ELR (cell line): ENCODE results near the gene RABAC1.
"Not testable (repeated sequence)": the region's sequence is repeated elsewhere in the genome, so short reads cannot be mapped to it uniquely, and the experiment has no call there.

Experiments used
- DNase-seq: peaks from one replicate; pipeline ENCODE4 v3.0.0-alpha.2; 2015; ENCODE audit warnings: low read depth

RABAC1 gene

DNA sequence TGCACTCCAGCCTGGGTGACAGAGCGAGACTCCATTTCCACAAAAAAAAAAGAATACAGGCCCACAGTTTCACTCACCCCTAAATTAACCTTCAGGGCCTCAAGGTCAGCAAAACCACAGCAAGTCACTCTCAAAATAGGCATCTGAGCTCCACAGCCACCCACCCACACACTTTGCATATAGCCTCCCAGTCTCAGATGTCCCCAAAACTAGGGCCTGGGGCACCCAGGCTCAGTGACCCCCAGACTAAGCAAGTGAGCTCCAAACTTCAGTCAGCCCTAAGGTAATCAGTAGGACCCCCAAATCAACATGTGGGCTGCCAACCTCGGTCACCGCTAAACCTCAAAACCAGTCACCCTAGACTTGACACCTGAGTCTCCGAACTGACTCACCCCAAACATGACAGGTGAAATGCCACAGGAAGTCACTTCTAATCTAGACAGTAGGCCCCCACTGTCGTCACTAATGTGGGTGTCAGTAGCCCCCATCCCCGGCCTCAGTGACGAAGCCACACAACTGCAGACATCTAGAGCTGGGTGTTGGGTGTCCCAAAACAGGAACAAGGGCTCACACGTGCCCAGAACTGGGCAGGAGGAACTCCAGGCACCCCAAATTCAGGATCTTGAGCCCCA is 13.9 kb downstream of the RABAC1 start:
- DNase-seq = no peak

DNA sequence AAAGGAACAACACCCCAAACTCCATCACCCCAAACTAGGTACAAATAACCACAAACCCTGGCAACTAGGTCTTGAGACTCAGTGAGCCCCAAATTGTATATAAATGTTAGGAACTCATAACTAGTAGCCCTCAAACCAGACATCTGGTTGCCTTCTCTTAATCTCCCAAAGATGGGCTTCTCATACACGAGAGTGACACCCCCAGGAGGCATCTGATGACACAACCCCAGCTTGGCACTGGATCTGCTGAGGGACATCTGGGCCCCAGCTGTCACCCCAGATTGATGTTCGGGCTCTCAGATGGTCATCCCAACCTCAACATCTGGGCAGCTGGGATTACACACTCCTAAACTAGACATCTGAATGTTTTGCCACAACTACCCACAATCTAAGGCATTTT is 14.8 kb downstream of the RABAC1 start:
- DNase-seq = no peak

DNA sequence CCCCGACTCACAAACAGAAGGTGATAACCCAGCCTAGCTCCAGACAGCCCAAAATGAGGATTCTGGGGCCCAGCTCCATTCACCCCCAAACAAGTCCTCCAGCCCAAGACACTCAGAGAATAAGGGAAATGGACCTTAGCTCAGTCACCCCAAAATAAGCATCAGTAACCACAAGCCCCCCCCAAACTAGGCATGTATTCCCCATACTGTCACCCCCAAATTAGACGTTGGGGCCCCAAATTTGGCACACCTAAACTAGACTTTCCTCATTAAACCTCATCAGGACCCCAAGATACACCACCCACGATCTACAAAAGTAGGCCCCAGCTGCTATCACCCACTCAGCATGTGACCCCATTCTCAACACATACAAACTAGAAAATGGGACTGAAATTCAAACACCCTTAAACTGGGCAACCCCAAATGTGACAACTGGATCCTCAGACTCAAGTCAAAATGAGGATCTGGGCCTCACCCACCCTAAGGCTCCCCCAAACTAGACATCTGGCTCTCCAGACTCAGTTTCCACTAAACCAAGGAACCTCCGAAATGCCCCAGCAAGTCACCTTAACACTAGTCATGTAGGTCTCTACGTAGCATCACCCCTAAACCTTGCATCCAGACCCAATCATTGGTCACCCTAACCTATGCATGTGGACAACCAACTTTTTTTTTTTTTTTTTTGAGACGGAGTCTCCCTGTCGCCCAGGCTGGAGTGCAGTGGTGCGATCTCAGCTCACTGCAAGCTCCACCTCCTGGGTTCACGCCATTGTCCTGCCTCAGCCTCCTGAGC is 17.5 kb downstream of the RABAC1 start:
- DNase-seq = no peak

DNA sequence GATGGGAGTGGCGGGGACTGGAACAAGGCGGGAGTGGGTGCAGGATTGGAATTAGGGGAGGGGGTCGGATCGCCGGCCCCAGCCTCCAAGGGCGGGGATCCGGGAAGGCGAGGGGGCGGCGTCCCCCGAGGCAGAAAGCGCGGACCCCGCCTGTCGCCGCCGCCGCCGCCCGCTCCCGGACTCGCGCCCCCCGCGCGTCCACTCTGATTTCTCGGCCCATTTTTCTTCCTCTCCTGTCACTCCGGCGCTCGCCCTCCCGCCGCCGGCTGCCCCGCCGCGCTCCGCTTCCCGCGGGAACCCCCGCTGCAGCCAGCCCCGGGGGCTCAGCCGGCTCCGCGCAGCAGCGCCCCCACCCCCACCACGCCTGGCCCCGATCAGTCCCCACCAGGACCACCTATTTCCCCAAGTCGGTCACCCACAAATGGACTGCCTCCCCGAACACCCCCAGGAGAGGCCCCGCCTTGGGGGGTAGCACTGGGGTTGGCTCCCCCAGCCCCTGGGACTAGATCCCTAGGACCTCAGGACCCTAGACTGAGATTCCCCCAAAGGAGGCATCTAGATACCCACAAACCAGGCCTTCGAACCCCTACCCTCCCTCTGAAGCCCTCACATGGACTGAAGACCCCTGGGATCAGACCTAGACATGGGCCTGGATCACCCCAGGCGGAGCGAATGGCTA is 18.3 kb downstream of the RABAC1 start:
- DNase-seq = no peak

DNA sequence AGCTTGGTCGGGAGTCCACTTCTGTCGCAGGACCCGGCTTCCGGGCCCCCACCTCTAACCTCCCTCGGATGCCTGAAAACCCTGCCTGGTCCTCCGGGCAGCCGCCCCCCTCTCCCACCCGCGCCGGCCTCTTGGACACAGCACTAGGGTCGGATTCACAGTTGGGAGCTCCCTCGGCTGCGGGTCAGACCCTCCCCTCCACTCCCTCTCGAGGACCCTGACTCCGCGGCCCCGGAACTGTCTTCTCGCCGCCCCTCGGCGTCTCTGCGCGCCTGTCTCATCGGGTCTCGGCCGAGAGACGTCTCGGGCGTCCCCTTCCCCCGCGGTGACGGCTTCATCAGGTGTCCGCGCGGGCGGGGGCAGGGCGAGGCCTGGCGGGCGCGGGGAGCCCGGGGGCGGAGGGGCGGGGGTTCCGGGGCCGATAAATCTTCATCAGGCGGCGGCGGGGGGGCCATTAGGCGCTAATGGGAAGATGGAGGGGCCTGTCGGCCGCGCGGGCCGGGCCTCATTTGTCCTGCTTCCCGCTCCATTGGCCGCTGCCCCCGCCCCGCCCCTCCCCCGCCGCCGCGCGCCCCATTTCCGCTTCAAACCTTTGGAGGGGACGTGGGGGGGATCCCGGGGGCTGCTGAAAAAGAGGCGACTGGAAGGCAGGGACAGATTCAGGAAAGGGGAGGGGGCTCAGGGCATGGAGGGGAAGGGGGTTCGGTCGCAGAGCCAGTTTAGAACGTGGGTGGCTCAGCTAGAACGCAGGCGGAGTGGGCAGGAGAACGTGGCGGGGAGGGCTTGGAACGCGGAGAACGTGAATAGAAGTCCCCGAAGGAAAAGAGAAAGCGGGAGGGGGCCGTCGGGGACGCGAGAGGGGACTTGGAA is 19.0 kb downstream of the RABAC1 start:
- DNase-seq = peak; percentile 41

DNA sequence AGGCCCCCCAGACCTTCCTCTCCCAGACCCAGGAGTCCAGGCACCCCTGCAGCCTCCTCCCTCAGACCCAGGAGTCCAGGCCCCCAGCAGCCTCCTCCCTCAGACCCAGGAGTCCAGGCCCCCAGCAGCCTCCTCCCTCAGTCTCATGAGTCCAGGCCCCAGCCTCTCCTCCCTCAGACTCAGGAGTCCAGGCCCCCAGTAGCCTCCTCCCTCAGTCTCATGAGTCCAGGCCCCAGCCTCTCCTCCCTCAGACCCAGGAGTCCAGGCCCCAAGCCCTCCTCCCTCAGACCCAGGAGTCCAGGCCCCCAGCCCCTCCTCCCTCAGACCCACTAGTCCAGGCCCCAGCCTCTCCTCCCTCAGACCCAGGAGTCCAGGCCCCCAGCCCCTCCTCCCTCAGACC is 19.9 kb downstream of the RABAC1 start:
- DNase-seq = not testable (repeated sequence)

DNA sequence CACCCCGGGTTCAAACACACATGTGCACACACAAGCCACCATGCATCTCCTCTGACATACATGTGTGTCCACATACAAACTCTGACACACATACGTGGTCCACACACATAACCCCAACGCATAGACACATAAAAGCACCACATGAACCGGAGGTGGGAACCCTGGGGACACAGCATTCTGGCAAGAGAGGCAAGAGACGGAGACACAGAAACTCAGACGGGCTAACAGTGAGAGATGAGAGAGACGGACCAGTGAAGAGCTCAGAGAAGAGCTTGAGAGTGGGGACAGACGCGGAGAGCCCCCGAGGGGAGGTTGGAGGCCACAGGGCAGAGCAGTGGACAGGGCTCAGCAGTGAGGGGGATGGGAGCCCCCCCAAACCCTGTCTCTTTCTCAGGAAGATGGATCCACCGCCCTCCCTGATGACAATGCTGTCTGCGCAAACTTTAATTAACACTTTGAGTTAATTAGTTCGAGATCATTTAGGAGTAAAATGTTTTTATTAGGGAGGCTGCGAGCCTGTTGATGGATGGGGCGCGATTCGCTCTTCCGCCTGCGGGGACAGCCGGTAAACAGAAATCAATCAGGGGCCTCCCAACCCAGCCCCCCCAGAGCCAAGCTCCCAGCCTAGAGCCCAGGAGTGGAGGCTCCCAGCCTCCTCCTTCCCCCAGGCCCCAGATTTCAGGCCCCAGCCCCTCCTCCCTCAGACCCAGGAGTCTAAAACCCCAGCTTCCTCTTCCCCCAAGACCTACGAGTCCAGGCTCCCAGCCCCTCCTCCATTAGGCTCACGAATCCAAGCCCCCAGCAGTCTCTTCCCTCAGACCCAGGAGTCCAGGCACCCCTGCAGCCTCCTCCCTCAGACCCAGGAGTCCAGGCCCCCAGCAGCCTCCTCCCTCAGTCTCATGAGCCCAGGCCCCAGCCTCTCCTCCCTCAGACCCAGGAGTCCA is 21.3 kb downstream of the RABAC1 start:
- no peak for DNase-seq

DNA sequence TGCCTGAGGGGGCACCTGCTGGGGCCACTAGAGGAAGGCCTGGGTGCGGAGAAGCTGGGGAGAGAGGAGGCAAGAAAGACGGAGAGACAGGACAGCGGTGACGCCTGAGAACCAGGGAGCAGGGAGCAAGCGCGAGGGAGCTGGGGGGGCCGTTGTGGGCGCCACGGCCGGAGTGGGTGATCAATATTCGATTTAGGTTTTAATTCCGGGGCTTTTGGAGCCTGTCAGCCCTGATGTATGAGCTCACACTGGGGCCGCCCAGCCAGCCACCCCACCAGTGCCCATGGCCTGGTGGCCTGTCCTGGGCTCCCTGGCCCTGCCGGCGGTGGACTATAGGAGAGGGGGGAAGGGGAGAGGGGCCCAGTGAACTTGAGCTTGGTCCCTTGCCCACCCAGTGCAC is 22.2 kb downstream of the RABAC1 start:
- no peak for DNase-seq

DNA sequence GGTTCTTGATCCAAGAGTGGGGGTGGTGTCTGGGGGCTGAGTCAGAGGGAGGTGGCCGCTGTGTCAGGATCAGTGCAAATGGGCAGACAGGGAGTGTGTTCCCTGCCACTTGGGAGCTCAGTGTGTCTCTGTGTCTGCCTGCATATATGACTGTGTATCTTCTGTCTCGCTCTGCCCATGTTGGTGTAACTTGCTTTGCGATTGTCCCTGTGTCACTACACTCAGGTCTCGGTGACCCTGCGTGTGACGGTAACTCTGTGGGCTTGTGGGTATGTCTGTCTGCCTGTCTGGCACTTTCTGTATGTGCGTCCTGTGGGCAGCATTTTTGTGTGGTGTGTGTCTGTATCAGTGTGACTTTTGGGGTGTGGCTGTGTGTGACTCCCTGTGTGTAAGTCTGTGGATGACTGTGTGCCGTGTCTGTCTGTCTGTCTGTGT is 22.7 kb downstream of the RABAC1 start:
- DNase-seq = peak; percentile 52

DNA sequence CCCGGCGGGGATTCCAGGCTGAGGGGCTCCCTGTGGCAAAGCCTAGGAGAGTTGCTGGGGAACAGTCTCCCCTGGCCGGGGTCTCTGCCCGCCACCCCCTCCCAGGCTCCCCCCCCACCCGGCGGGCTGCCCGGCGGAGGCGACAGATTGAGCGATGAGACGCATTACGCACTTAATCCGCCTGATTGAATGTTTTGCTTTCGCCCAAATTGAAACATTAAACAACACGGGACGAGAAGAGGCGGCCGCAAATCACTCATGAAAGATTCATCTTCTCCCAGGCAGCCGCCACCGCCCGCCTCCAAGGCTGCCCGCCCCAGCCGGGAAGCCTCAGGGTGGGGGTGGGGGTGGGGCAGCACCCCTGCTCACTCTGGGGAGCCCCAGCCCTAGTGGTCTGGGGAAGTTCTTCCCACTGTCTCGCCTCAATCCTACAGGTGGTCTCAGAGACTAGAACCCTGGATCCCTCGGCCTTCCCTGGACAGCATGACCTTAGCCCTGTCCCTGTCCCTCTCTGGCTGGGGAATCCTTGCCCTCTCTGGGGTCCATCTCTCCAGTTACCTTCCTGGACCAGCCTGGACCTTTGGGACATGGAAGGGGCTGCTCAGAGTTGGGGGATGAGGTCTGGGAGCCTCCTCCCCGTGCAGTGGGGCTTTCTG is 23.2 kb downstream of the RABAC1 start:
- no peak for DNase-seq

DNA sequence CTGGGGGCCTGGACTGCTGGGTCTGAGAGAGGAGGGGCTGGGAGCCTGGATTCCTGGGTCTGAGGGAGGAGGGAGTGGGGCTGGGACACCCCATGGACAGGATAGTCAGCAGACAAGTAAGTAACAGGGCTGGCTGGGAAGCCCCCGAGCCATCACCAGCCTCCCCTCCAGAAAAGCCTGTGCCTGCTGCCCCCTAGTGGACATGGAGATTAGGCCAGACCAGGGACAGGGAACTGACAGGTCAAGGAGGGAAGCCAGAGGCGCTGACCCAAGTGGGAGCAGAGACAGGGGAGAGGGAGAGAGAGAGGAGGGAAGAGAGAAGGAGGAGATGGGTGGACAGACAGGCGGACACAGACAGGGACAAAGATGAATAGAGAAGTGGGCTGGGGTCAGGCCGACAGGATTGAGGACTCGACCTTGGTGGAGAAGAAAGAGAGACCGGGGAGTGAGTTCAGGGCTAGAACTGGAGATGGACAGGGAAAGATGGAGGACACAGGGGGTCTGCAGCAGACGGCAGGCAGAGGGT is 24.2 kb downstream of the RABAC1 start:
- DNase-seq = peak; percentile 72

DNA sequence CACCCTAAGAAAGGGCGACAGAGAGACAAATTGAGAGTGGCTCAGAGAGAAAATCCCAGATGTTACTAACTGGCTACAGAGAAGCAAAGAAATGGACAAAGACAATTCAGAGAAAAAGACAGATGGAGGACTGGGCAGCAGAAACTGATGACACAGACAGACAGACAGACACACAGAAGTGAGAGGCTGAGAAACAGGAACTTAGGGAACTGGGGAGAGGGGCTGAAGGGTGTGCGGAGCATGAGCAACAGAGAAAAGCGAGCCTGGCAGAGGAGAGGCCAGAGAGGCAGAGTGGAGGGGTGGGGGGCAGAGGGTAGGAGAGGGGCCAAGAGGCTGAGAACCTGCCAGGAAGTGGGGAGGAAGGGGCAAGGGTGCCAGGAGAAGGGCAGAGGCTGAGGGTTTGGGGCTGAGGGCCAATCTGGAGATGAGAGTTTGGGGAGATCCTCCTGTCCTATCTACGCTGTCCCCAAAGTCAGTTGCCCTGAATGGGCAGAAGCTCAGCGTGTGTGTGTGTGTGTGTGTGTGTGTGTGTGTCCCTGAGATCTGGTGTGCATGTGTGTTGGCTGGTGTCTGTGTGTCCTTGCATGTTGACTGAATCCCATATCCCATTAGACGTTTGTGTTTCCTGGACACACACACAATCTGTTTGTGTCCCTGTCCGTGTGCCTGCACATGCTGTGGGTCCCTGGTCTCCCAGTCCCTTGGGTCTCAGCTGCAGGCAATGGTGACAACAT is 25.3 kb downstream of the RABAC1 start:
- no peak for DNase-seq

DNA sequence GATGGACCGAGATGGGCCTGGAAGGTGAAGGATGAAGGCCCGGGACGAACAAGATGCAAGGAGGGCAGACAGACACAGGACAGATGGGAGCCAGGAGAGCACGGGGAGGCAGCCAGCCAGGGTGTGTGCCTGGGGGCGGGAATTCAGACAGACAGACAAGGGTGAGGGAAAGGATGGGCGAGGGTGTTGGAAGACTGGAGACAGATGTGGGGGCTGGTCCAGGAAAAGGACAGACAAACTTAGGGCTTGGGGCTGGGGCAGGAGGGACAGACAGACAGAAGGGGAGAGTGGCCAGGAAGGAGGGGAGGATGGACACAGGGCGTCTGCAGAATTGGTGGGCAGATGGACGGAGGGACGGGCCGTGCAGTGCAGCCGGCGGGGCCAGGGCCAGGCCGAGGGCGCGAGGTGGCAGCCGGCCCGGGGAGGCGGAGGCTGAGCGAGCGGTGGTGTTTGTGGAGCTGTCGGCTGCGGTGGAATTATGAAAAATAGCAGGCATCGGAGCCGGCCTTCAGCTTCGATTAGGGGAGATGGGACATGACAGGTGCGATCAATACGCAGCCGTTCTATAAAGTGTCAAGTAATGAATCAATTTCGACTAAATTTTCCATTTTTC is 26.3 kb downstream of the RABAC1 start:
- DNase-seq = no peak

DNA sequence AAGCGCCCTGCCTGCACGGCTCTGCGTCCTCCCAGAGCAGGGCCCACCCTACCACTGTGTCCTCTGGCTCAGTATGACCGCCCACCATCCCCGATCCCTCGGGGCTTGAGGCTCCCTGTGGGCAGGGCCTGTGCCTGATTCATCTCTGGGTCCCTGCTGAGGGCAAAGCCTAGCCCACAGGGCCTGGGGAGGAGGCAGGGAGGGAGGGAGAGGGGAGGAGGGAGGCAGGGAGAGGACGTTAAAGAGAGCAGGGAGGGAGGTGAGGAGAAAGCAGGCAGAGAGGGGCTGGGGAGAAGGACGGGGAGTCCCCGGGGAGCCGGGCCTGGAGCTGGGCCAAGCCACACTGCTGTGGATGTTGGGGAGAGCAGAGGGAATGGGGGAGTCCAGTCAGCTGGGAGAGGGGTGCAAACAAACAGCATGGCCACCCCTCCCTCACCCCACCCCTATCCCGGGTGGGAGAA is 26.8 kb downstream of the RABAC1 start:
- DNase-seq = no peak

DNA sequence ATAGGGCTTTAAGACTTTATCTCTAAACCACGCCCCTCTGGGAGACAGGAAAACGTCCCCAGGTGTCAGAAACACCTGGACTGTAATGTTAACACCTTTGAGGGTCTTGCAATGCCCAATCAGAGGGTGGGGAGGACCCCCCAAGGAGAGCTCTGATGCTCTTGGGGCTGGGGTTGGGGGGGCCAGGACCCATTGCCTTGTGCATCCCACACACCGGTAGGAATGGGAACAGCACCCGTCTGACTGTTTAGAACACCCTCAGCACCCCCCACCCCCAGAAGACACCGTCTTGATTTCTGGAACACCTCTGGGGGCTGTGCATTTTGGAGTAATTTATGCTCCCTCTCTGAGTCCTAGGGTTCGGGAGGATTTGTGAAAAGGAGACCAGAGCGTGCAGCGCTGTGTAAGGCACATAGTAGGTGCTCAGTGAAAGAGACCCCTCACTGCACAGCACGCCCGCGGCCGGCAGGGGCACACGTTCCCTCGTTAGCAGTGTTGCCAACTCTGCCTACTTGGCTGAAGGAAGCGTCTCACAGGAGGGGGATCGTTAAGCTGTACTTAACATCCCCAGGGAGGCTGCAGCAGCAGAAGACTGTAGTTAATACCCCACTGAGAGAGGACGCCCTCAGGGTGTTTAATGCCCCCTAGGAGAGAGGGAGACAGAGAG is 28.1 kb downstream of the RABAC1 start:
- DNase-seq = no peak

DNA sequence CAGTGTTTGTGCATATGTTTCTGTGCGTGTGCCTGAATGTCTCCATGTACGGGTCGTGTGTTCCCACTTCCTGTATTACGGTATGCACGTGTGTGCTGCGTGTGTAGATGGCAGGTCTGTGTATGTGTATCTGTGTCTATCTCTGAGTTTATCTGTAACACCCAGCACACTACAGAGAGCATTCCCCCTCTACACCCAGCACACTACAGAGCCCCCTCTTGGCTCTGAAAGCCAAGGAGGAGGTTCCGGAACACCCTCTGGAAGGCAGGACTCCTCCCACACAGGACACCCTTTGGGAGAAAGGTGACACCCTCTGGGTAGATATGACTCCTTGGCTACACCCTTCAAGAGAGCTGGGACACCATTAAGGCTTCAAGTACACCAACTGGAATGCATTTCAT is 28.8 kb downstream of the RABAC1 start:
- no peak for DNase-seq

DNA sequence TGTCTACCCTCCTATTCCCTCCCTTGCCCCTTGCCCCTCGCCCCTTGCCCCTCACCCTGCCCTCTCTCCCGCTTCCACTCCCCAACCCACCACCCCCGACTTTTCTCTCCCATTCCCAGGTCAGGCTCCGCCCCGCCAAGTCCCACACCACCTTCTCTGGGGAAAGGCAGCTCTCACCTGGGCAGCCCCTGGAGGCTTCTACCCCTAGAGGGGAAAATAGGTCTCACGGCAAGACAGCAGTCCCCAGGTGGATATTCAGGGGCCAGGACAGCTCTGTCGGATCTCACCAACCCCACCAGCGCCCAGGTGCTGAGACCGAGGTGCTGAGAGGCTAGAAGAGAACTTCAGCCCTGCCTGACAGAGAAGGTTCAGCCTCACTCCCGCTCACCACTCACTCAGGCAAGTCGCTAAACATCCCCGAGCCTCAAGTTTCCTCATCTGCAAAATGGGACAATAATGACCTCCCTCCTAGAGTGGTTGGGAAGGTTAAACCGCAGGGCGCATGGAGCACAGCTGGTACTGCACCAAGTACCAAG is 29.5 kb downstream of the RABAC1 start:
- DNase-seq = no peak
